Measurements from ENCODE around the gene TEDC2.

GRCh38 chr16:2450975-2451381 lies 8.9 kb upstream of the TEDC2 start:
- TF ChIP-seq CTCF (IDR thresholded peaks at IDR 0.05 in 4 of 5, conservative IDR thresholded peaks at IDR 0.05 in 1 of 5) (no peak), POLR2A (IDR thresholded peaks at IDR 0.05) (no peak)

Data from gastrocnemius medialis (tissue), 4 donors.